Endothelial cell of umbilical vein (primary cell): Measurements from ENCODE around the gene GARIN5A. TPM values are rescaled to one million over a fixed set of nuclear protein-coding genes. Genes with fewer than 3 reads are reported as not detected.

Source experiments
- BruUV-seq: library from RNA; stranded (reverse); fragments of 400-500 nt; replicated peaks from 2 replicates; lab custom pipeline; 2021; lab: Mats Ljungman, UMichigan
- CTCF ChIA-PET: fragments of 300-600, 350-600 bp; sonication (Branson Sonifier 250); formaldehyde crosslinking; loops from one replicate; lab custom pipeline; 2021; ENCODE audit warnings: antibody characterized with exemption, inconsistent platforms; lab: Charles Lee
- POLR2A ChIA-PET: fragments of 300-600, 350-600 bp; sonication (Branson Sonifier 250); formaldehyde crosslinking; loops from one replicate; lab custom pipeline; 2021; ENCODE audit warnings: antibody characterized with exemption, inconsistent platforms; lab: Charles Lee
- DNase-seq: peaks from one replicate; pipeline ENCODE4 v3.0.0-alpha.2; 2011; ENCODE audit warnings: low read depth, low spot score
- FAIRE-seq: peaks from 2 replicates; lab custom pipeline; 2011; peaks lifted over from hg19 to GRCh38; lab: Jason Lieb, UNC
- H2AFZ ChIP-seq: 2 replicates; pipeline ENCODE4 v1.6.0; 2012; ENCODE audit warnings: low read depth, low read length, control low read depth, inconsistent platforms
- H3K27ac ChIP-seq: 2 replicates; pipeline ENCODE4 v1.5.1; 2011; ENCODE audit warnings: low read depth, mild to moderate bottlenecking, control low read depth, low read length, moderate library complexity; ENCODE audit not compliant: insufficient read depth
- H3K27me3 ChIP-seq, 2 experiments: 2 replicates each; pipeline versions ENCODE4 v1.6.0 to v1.6.1; 2011; ENCODE audit warnings: low read length in 2 of 2, mixed read lengths in 1 of 2; ENCODE audit not compliant: control insufficient read depth in 2 of 2, insufficient read depth in 2 of 2
- H3K36me3 ChIP-seq, 2 experiments: 2 replicates in 1 of 2; 3 replicates in 1 of 2; pipeline ENCODE4 v1.5.1; 2011; ENCODE audit warnings: low read length in 2 of 2, mild to moderate bottlenecking in 1 of 2, moderate library complexity in 1 of 2; ENCODE audit not compliant: control insufficient read depth in 2 of 2, insufficient read depth in 2 of 2; ENCODE audit errors: extremely low read depth in 1 of 2
- H3K4me1 ChIP-seq: 3 replicates; pipeline ENCODE4 v1.5.1; 2011; ENCODE audit warnings: mild to moderate bottlenecking, low read length; ENCODE audit not compliant: control insufficient read depth, insufficient read depth; ENCODE audit errors: extremely low read depth
- H3K4me2 ChIP-seq: 2 replicates; pipeline ENCODE4 v1.6.1; 2011; ENCODE audit warnings: low read length, control low read depth, mixed read lengths; ENCODE audit not compliant: insufficient read depth
- H3K4me3 ChIP-seq, 3 experiments: fragments of 200-600 bp in 1 of 3; sonication (generic), shearing (Covaris generic) in 1 of 3; replicated peaks in 1 of 3; 2 replicates each; pipeline ENCODE4 v1.5.1; 2011 to 2016; ENCODE audit warnings: control low read depth in 3 of 3, low read length in 3 of 3, mild to moderate bottlenecking in 2 of 3, inconsistent platforms in 1 of 3, low read depth in 1 of 3, moderate library complexity in 1 of 3; ENCODE audit not compliant: insufficient read depth in 1 of 3
- H3K79me2 ChIP-seq: 2 replicates; pipeline ENCODE4 v1.6.0; 2012; ENCODE audit warnings: low read length, inconsistent platforms; ENCODE audit not compliant: control insufficient read depth, insufficient read depth
- H3K9ac ChIP-seq: replicated peaks from 2 replicates; pipeline ENCODE3; 2011; ENCODE audit warnings: low read length, control low read depth; ENCODE audit not compliant: insufficient read depth; ENCODE audit errors: extremely low read depth
- H3K9me1 ChIP-seq: replicated peaks from 3 replicates; pipeline ENCODE4 v1.6.0; 2011; ENCODE audit warnings: mild to moderate bottlenecking, low read length; ENCODE audit not compliant: control insufficient read depth, insufficient read depth; ENCODE audit errors: extremely low read depth
- H3K9me3 ChIP-seq: replicated peaks from 2 replicates; pipeline ENCODE4 v1.5.1; 2012; ENCODE audit warnings: low read length, inconsistent platforms; ENCODE audit not compliant: control insufficient read depth, insufficient read depth
- H4K20me1 ChIP-seq: replicated peaks from 2 replicates; pipeline ENCODE3; 2011; ENCODE audit warnings: mild to moderate bottlenecking, low read length; ENCODE audit not compliant: control insufficient read depth, insufficient read depth; ENCODE audit errors: extremely low read depth
- FOS ChIP-seq: IDR thresholded peaks from 2 replicates; pipeline ENCODE4 v1.6.1; 2011; ENCODE audit warnings: mild to moderate bottlenecking, low read length, moderate library complexity, borderline replicate concordance; ENCODE audit not compliant: insufficient read depth
- GATA2 ChIP-seq: IDR thresholded peaks from 2 replicates; pipeline ENCODE4 v1.7.0; 2011; ENCODE audit warnings: low read depth, mild to moderate bottlenecking, moderate library complexity, mixed read lengths, low read length; ENCODE audit not compliant: insufficient read length, insufficient read depth
- JUN ChIP-seq: IDR thresholded peaks from 2 replicates; pipeline ENCODE4 v1.6.1; 2011; ENCODE audit warnings: borderline replicate concordance, low read depth; ENCODE audit not compliant: insufficient read length, insufficient read depth
- POLR2A ChIP-seq: IDR thresholded peaks from 2 replicates; pipeline ENCODE4 v1.6.1; 2012; ENCODE audit warnings: low read depth, mild to moderate bottlenecking, control low read depth, low read length
- dilution Hi-C: fragments of 300-500 bp; cut with MboI; formaldehyde crosslinking; loops from one replicate; pipeline ENCODE4 v1.15.0; 2019; ENCODE audit warnings: low sequenced_read_pairs; ENCODE audit not compliant: extremely low pct_ligation_motif_present
- intact Hi-C: fragments of 100-400 bp; cut with micrococcal nuclease; formaldehyde crosslinking; loops from one replicate; pipeline ENCODE4 v1.10.0; 2022
- polyA plus RNA-seq, 4 experiments: library from polyadenylated mRNA; depleted of rRNA in 3 of 4; stranded (reverse) in 3 of 4; unstranded in 1 of 4; fragments of >200 nt; gene quantifications; 2 replicates each; pipeline versions ENCODE4 v1.2.1 to v1.2.3, GENCODE V29; 2011 to 2012; ENCODE audit warnings: missing spikeins in 1 of 4
- total RNA-seq: library from RNA; stranded (reverse); gene quantifications from 2 replicates; pipeline ENCODE4 v1.2.3, GENCODE V29; 2021
- TF ChIP-seq, protein P1 (sequence below): IDR thresholded peaks from 2 replicates; pipeline ENCODE4 v1.6.1; 2011; ENCODE audit not compliant: insufficient read depth, insufficient read length
- TF ChIP-seq, protein P2 (sequence below), 2 donors: IDR thresholded peaks; 1 replicate in 1 of 2; 2 replicates in 1 of 2; pipeline ENCODE4 v1.5.1; 2011; ENCODE audit warnings: low read length in 2 of 2, mild to moderate bottlenecking in 2 of 2, moderate library complexity in 2 of 2, control low read depth in 1 of 2, inconsistent platforms in 1 of 2, low read depth in 1 of 2; ENCODE audit not compliant: insufficient read depth in 1 of 2; ENCODE audit errors: extremely low read depth in 1 of 2

The GARIN5A gene
- total and polyA plus RNA-seq, 2 donors (not counting 3 experiments of a cell fraction or from before 2014, with no cell fraction given), result 0.44 to 0.76 TPM

DNA sequence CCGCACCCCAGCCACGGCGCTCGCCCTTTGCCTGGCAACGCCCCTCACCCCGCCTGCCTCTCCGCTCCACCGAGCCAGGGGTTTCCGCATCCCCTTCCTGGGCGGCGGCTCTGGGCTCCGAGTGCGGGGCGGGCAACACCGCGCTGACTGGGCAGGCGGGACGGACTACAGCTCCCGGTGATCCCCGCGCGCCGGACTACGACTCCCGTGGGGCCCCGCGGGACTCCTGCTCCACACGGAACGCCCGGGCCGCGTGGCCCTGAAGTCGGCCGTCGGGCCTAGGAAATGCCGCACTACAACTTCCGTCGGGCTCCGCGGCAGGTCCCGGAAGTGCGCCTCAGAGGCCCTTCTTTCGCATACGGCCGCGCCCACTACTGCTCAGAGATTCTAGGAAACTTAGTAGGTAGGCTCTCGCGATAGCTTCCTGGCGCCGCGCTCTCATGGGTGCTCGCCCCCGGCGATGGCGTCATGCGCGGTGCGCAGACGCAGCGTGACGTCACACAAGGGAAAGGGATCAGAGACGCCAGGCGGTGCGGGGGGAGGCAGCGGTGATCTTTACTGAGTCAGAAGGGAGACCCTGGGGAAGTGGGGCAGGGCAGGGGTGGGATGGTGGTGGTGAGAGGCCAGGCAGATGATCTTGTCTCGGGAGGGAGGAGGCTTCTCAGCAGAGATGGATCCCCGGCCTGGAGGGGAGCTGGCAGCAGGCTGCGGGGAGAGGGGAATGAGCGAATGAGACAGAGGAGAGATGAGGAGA, 34.6 kb upstream of the GARIN5A start, which contains the start of gene JOSD2:
TSS of gene JOSD2 (minus strand) at position 123 of the 754 bp plus-strand sequence. CDS start 760 bp downstream, outside the sequence.
- CTCF ChIA-PET, result interaction anchor here (0.8 to 1.7 kb wide), 8 partner anchors 18 to 272 kb away, joined by 3 to 10 read pairs (median 4); no protein-coding TSS in a partner anchor
- TF ChIP-seq FOS, result no peak
- TF ChIP-seq POLR2A, result peak; percentile 56
- TF ChIP-seq JUN, result peak; percentile 56
- TF ChIP-seq, protein P1, sequence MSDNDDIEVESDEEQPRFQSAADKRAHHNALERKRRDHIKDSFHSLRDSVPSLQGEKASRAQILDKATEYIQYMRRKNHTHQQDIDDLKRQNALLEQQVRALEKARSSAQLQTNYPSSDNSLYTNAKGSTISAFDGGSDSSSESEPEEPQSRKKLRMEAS, result peak; percentile 86
- no peak for TF ChIP-seq GATA2
- TF ChIP-seq, protein P2, sequence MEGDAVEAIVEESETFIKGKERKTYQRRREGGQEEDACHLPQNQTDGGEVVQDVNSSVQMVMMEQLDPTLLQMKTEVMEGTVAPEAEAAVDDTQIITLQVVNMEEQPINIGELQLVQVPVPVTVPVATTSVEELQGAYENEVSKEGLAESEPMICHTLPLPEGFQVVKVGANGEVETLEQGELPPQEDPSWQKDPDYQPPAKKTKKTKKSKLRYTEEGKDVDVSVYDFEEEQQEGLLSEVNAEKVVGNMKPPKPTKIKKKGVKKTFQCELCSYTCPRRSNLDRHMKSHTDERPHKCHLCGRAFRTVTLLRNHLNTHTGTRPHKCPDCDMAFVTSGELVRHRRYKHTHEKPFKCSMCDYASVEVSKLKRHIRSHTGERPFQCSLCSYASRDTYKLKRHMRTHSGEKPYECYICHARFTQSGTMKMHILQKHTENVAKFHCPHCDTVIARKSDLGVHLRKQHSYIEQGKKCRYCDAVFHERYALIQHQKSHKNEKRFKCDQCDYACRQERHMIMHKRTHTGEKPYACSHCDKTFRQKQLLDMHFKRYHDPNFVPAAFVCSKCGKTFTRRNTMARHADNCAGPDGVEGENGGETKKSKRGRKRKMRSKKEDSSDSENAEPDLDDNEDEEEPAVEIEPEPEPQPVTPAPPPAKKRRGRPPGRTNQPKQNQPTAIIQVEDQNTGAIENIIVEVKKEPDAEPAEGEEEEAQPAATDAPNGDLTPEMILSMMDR (IDR thresholded peaks at IDR 0.05; ENCODE audit: extremely low read depth in 1 of 2, insufficient read depth in 1 of 2, low read depth in 1 of 2, low read length in 2 of 2), result no peak
- H3K79me2 ChIP-seq, result no peaks in the 10 kb centered on the region
- H3K4me3 ChIP-seq, result peak within 1 kb of the TSS; percentile 56 to 76 (median 75)
- no peaks in the 10 kb centered on the region for H3K27me3 ChIP-seq
- H3K4me2 ChIP-seq, result peak within 1 kb of the TSS; percentile 92
- H4K20me1 ChIP-seq, result no peaks in the 10 kb centered on the region
- peaks cover 7% of the 10 kb centered on the region for H3K4me1 ChIP-seq
- peak within 1 kb of the TSS; percentile 50 for H2AFZ ChIP-seq
- no peaks in the 10 kb centered on the region for H3K9me3 ChIP-seq
- peak within 1 kb of the TSS; percentile 92 for H3K9ac ChIP-seq
- peak within 1 kb of the TSS; percentile 39 for H3K27ac ChIP-seq
- DNase-seq, result peak; percentile 99
- BruUV-seq, result no TSS peak
- POLR2A ChIA-PET, result interaction anchor here (0.6 to 1.0 kb wide), 3 partner anchors 50 to 182 kb away, joined by 3 to 5 read pairs (median 4); partner anchors contain the start of gene KCNC3
- no peaks in the 10 kb centered on the region for H3K9me1 ChIP-seq
- peak; percentile 98 for FAIRE-seq
- H3K36me3 ChIP-seq, result no peaks in the 10 kb centered on the region
- dilution Hi-C loops, result no loop called here
- intact Hi-C loops, result loop anchor here (1.0 to 2.0 kb wide), 7 partner anchors 35 to 597 kb away; partner anchors contain the start of genes CTU1, EMC10, GARIN5A and NR1H2
